Measurements from ENCODE around the gene GP1BB.

The GP1BB gene

DNA sequence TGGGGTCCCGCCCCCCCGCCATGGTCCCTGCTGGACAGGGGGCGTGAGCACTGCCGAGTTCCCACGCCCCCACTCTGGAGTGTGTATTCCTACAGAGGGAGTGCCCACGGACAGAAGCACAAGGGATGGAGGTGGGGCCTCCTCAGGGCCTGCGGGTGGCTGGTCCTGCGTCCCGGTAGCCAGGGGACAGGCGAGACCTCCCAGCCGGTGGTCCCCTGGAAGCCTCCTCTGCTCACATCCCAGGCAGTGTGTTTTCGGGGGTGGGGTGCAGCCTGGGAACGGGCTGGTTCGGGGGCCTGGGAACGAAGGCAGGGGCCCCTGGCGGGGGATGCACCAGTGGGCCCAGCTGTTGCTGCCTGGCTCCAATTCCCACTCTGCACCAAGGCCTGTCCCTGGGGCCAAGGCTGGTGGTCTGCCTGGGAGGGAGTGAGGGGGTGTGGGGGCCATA is 16.1 kb downstream of the GP1BB start:
- FAIRE-seq (no peak), DNase-seq (ENCODE audit: insufficient read length, low spot score) (no peak)

DNA sequence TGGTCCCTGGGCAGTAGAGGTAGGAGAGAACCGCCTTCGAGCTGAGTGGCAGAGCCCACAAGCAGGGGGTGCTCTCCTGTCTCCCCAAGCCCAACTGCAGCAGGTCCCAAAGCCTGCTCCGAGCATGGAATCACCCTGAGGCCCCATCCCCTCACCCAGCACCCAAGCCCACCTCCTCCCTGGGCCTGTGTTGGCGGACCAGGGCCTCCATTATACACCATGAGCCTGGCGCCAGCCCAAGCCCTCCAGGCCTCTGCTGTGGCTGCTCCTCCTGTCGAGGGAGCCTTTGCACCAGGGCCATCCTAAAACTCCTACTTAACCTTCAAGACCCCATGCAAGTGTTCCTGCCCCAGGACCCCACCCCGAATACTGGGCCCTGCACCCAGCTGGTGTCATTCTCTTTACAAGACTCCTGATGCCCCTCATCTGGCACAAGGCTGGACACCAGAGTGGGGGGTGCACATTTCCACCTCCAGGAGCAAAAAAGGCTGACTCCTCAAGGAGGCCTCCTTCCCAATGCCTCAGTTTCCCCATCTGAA is 16.6 kb downstream of the GP1BB start:
- DNase-seq (ENCODE audit: insufficient read length, low spot score) (no peak), FAIRE-seq (no peak)

DNA sequence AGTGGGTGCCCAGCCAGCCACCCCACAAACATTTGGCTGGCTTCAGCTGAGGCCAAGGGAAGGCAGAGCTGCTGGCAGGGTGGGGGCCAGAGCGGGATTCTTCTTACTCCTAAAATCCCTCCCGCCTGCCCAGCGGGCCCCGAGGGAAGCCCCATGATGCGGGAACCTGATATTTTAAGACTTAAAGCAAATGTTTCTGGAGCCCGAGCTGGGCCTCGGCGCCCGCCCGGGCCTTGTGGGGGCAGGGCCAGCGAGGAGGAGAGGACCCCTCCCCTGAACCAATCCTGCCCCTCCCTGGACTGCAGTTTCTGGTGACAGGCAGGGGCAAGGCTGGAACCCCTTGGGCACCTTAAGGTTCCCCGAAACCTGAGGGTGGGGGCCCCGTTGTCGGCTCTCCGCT is 17.2 kb downstream of the GP1BB start:
- DNase-seq (ENCODE audit: insufficient read length, low spot score) (no peak), FAIRE-seq (no peak)

DNA sequence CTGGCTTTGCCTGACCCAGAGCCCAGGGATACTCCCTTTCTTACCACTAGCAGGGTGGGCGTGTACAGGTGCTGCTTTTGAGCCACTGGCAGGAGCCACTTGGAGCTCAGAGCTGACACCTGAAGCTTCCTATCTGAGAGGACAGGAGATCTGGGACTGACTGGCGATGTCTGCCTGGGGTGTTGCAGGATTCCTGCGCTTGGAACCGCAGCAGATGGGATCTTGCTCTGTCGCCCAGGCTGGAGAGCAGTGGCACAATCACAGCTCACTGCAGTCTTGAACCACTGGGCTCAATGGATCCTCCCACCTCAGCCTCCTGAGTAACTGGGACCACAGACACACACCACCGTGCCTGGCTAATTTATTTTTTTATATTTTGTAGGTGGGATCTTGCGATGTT is 17.7 kb downstream of the GP1BB start:
- no peak for FAIRE-seq
- no peak for DNase-seq (ENCODE audit: insufficient read length, low spot score)

DNA sequence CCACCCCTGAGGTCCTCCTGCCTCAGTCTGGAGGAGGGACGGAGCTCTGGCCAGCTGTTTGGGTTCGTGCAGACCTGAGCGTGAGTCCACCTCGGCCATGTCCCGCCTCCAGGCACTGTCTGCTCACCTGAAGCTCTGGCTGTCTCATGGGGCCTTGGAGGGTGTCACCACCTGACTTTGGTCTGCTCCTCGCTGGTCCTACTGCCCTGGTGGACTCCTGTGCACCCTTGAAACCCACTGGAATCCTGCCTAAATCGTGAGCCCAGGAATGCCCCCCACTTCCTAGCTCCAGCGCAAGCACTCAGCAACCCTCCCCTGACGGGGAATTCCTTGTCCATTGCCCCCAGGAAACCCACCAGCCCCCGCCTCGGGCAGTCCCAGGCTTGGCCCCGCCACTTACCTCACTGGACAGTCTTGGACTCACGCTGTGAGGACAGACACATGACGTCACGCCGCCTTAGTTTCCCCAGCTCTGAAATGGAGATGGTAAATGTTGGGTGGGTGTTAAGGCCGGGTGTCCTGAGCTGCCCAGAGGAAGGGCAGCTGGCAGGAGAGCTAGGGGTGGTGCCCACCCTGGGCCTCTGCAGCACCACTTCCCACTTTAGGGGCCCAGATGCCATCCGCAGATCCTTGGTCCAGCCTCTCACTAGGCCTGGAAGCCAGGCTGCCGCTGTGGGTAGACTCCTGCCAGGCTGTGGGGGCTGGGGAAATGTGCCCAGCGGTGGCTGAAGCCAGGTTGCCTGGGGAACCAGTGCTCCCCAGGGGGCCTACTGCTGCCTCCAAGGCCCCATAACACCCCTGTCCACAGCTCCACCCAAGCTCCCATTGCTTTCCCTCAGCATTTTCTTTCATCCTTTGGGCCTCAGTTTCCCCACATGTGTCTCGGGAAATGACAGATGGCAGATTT is 19.1 kb downstream of the GP1BB start:
- FAIRE-seq (no peak), DNase-seq (ENCODE audit: insufficient read length, low spot score) (no peak)

DNA sequence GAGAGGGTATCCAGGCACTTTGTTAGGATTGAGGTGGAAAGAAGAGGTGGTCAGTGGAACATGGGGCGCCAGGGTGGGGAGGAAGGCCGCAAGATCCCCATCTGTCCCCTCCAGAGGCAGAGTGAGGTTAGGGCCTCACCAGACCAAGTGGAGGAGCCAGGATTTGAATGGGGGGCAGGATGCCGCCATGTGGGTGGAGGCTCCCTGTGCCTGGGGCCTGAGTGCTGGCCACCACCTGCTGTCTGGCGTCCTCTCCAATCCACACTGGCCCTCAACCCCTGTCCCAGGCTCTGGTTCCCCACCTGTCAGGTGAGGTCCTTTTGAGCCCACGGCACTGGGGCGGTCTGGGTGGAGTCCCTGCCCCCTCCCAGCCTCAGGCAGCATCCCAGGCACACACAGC is 19.7 kb downstream of the GP1BB start:
- no peak for FAIRE-seq
- DNase-seq (ENCODE audit: insufficient read length, low spot score), result no peak

DNA sequence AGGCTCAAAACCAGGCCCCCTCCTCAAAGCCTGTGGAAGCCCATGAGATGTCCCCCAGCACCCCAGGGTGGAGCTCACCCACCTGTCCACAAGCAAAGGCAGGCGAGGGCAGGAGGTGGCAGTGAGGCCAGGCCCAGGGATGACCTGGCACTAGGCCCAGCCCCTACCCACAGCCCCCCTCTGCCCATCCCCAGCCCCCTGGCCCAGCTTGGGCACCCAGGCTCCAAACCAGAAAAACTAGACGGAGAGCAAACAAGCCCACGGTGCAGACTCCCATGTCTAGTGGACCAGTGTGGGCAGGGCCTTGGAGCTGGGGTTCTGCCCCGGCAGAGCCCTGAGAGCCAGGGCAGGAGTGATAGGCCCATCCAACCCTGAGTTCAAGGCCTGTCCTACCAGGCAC is 20.3 kb downstream of the GP1BB start:
- no peak for DNase-seq (ENCODE audit: insufficient read length, low spot score)
- no peak for FAIRE-seq

DNA sequence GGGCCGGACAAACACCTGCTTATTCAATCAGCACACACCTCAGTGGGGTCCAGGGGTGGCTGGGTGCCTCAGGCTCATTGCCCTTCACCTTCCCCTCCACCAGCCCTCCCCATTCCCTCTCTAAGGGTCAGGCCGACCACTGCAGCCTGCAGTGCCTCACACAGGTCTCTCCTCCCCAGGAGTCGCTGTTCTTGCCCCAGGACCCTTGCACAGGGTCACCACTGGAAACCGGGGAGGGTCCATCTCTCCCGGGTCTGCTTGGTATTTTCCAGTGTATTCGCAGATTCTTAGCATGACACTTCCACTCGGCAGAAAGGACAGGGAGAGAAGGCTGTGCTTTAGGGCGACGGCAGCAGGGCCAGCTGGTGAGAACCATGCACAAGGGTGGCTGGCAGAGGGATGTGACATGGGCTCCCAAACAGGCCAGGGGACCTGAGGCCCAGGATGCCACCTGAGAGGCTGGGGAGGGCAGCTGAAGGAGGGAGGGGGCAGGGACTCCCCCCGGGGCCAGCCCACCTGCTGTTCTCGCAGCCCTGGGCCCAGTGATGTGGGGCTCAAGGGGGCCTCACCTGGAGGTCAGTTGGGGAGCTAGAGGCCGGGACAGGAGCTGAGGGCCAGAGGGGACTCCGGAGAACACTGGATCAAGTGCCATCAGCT is 21.1 kb downstream of the GP1BB start:
- FAIRE-seq (no peak), DNase-seq (ENCODE audit: insufficient read length, low spot score) (no peak)

DNA sequence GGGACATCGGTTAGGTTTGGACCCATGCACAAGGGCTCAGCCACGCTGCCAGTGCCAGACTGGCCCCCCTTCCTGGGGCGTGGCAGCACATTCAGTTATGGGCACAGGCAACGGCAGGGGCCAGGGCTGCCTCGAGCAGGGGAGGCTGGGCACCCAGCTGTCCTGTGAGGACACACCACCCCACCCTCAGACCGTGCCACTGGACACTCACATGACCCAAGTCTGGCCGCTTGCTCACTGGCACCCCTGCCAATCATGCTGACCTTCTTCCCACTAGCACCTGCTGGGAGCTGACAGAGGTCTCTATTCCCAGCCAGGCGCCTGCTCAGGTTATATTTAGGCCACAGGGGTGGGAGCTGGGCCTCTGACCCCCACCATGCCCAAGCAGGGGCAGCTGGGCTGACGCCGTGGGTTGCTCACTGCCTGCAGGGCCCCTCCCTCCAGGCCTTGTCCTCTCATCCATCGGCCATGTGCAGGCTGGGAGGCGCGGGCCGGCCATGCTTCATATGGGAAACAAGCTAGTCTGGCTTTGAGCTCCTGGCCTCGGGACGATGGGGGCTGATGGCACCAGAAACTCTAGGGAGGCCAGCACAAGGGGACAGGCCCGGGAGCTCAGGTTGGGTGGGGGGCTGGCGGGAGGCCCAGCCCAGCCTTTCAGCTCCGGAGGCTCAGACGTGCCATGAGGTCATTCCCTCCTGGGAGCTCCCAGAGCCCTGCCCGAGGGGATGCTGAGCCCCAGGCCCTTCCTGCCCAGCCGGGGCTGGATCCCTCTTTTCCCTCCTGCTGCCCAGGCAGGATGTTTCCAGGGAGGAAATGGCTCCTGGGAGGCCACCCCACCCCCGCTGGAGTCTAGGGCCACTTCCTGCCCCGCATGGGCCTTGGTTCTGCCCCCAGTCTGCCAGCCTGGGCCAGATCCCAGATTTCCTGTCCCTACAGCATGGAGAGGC is 22.1 kb downstream of the GP1BB start:
- DNase-seq (ENCODE audit: insufficient read length, low spot score), result no peak
- no peak for FAIRE-seq

DNA sequence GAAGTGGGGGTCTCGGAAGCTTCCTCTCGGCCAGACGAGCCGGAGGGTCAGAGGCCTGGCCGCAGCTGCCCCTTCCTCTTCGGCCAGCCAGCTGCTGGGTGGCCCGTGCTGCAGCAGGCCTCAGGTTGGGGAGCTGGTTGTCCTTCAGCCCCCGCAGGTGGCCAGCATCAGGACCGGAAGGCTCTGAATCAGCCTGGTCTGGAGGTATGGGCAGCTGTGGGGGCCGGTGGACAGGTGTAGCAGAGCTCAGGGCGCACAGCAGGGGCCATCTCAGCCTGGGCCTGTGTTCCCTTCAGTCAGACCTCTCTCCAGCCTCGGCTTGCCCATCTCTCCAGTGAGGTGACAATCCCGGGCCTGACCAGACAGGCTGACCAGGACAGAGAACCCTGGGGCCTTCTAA is 23.4 kb downstream of the GP1BB start:
- FAIRE-seq (no peak), DNase-seq (ENCODE audit: insufficient read length, low spot score) (no peak)

DNA sequence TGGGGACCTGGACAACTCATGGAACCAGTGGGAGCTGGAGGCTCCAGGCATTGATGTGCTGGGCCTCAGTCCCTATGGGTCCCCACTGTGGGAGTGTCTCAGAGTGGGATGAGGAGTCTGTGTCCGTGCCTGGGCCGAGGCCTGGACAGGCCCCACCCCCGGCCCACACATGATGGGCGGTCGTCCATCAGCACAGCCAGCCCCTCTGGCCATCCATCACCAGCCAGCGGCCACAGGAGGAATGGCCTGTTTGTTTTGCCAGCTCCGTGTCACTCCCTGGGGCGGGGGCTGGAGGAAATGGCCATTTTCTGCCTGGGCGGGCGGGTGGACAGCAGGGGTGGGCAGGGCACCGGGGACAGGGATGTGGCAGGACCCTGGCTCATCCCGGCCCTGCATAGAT is 24.2 kb downstream of the GP1BB start:
- no peak for FAIRE-seq
- DNase-seq (ENCODE audit: insufficient read length, low spot score), result no peak

DNA sequence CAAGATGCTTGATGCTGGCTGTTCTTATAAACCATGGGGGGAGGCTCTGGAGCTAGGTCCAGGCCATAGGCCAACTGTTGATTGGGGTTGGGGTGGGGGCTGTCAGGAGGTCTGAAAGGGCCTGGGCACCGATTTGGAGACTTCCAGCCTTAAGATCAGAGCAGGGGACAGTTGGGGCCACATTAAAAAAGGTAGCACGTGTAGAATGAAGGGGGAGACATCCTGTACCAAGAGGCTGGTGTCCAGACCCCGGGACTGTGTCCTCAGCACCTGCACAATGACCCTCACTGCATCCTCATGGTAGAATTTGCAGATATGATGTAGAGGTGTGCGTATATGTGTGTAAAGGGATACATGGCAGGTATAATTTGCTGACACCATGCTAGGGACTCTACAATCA is 24.8 kb downstream of the GP1BB start:
- DNase-seq (ENCODE audit: insufficient read length, low spot score), result no peak
- no peak for FAIRE-seq

DNA sequence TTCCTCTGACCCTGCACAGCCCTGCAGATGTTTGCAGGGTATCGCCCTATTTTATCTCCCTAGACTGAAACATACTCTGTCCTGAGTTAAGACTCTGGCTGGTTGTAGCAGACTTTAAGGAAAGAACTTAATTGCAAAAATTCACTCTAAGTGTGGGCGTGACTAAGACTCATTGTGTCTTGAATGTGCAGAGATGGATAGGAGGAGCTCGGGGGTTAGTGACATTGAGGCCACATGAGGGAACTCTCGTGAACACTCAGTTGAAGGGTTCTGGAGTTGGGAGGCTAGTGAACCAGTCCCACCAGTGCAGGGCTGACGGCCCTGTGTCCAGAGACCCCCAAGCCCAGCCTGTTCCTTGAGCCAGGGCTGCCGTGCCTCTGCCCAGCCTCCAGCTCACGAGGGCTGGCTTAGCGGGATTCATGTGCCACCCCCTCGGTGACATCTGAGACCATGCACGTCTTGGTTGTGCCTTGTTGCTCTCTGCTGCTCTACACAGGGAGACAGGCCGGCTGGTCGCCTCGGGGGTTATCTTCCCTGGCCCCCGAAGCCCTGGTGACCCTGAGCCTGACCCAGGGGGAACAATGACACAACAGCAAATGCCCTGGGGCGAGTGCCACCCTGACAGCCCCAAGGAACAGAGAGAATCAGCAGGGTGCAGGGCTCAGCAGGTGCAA is 25.8 kb downstream of the GP1BB start:
- no peak for DNase-seq (ENCODE audit: insufficient read length, low spot score)
- FAIRE-seq, result no peak

DNA sequence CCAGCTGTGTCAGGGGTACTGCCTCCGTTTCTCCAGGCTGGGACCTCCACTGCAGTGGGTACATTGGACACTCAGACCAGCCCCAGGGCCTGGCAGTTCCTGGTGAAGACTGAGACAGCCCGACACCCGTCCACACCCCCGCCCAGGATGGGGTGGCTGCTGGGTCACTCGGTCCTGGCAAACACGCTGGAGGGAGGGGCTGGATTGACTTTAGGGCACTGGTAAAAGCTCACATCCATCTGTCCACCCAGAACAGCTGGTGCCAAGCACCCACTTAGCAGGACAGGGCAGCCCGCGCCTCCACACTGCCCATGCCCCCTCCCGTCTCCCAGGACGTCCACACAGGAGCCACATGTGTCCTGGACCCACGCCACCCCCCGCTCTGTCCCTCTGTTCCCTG is 26.5 kb downstream of the GP1BB start:
- DNase-seq (ENCODE audit: insufficient read length, low spot score) (no peak), FAIRE-seq (no peak)

DNA sequence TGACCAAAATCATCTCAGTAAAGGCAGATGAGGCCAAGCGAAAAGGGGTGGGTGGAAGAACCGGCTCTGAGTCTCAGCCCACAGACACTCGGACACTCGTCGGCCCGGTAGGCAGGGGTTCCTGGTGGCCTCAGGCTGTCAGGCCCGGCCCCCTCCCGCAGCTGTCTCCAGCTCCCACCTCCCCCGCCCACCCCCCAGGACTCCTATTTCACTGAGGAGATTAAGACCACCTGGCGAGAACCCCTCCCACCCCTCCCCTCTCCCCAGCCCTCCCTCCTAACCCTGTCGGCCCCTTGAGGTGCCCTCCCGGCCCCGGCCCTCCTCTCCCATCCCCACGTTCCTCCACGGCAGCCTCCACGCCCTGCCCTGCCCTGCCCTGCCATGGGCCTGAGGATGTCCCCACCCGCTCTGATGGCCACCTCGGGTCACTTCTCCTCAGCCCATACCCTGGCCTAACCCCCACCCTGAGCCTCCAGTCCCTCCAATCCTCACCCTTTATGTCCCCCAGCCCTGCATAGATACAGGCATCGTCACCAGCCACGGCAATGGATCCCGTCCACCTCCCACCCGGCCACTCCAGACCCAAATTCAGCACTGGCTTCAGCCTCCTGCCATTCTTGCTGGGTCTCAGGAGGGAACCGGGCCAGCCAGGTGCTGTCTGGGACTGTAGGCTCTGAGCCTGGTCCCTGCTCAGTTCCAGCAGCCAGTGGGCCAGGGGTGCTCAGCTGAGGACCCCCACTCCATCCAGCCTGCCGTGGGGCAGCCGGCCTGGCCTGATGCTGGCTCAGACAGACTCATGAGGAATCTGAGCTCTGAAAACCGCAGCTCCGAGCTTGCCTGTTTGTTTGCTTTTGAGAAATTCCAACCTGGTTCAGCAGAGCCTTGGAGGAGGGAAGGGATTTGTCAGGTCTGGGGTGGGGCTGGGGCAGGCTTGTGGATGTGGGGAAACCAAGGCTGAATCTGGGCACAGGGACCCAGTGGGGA is 27.5 kb downstream of the GP1BB start:
- FAIRE-seq (peak; percentile 66), DNase-seq (ENCODE audit: insufficient read length, low spot score) (peak; percentile 42)

DNA sequence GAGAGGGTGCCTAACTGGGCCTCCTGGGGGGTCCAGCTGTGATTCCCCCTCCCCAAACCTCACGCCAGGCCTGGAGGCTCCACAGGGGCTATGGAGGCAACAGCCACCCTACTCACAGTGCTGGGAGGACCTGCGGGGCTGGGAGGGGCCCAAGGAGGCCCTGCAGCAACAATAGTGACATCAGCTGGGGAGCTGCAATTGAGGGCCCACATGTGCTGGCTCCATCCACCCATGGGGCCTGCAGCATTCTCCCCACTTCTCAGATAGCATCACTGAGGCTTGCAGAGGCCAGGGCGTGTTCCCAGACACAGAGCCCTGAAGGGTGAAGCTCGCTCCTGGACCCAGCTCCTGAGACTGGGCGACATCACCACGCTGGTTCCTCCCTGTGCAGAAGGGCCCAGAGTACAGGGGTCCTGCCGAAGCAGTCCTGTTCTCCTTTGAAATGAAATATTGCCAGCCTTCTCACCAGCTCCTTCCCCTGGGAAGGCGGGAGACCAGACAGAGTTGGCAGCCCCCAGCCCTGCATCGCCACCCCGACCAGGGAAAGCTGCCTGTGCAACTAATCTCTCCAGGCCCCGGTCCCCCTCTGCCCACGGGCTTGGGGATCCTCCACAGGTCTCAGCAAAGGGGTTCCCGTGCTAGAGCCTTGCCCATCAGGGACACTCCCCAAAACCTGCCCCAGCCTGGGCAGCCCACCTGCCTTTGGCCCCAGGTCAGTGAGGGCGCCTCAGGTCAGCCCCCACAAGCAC is 28.3 kb downstream of the GP1BB start:
- no peak for FAIRE-seq
- no peak for DNase-seq (ENCODE audit: insufficient read length, low spot score)

DNA sequence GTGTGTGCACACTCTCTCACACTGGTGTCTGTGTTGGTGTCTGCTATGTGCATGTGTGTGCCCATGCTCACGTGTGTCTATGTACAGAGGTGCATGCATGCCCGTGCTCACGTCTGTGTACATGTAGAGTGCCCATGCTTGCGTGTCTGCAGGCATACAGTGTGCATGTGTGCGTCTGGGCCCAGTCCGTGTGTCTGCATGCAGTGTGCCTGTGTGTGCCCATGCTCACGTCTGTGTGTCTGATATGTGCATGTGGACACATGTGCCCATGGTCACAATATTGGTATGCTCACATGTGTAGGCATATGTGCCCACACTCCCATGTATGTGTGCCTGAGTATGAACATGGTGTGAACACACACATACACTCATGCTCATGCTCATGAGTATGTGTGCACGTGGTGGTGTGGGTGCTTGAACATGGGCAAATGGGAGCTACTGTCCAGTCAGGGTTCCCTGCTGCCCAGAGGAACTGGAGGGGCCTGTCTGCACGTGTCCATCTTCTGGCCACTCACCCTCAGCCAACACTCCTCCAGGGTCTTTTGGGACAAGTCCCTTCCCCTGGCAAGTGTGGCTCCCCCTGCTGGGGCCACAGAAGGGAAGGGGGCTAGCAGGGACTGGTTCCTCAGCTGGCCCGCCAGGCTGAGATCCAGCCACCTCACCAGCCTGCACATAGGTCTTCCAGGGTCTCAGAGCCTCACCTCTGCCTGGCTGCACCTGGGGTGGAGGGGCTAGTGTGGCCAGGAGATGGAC is 29.9 kb downstream of the GP1BB start:
- DNase-seq (ENCODE audit: insufficient read length, low spot score) (no peak), FAIRE-seq (peak; percentile 13)
